Heart left ventricle (tissue), 13 donors: ENCODE results near the gene WDR33.

Source experiments
- CTCF ChIP-seq, 12 donors: fragments of 200-600 bp; sonication (generic) in 4 of 12; IDR thresholded peaks; one replicate each; pipeline versions ENCODE4 v1.5.0 to v1.8.0; 2018 to 2022; ENCODE audit warnings: antibody characterized with exemption in 12 of 12, mild to moderate bottlenecking in 5 of 12
- POLR2A ChIP-seq, 2 donors: fragments of 450-650 bp; IDR thresholded peaks; one replicate each; pipeline ENCODE4 v1.6.1; 2017; ENCODE audit warnings: antibody characterized with exemption in 2 of 2, mild to moderate bottlenecking in 2 of 2, moderate library complexity in 2 of 2
- donor health status: ischemic (EF 13 %, LVEDD 7.1; RV severe dilation, severe dysfunction).
- donor health status: DM: no; HTN: yes; CAD: no.
- donor health status: DM: no; HTN: no; CAD: no.
- donor health status: ischemic (EF 25% LVEDD 6.9; RV normal size, moderate dysfunction).
- donor health status: ischemic (EF 25% LVEDD 5.7; RV mildly dilated, moderate dysfunction).
- donor health status: ischemic (EF 35%, LVEDD 5.7; RV mildly dilated, moderate dysfunction).
- donor health status: nonischemic (EF 11% LVEDD 7.7; RV severe dilation, severe dysfunction).
- donor health status: DM: yes; HTN: yes; CAD: no.
- donor health status: PGD.
- donor health status: ischemic (EF 29% LVEDD 5.4; RV normal size, mild dysfunction).
- donor health status: nonischemic (EF 23%, LVEDD 6.1; RV moderate dilation, normal function).

DNA sequence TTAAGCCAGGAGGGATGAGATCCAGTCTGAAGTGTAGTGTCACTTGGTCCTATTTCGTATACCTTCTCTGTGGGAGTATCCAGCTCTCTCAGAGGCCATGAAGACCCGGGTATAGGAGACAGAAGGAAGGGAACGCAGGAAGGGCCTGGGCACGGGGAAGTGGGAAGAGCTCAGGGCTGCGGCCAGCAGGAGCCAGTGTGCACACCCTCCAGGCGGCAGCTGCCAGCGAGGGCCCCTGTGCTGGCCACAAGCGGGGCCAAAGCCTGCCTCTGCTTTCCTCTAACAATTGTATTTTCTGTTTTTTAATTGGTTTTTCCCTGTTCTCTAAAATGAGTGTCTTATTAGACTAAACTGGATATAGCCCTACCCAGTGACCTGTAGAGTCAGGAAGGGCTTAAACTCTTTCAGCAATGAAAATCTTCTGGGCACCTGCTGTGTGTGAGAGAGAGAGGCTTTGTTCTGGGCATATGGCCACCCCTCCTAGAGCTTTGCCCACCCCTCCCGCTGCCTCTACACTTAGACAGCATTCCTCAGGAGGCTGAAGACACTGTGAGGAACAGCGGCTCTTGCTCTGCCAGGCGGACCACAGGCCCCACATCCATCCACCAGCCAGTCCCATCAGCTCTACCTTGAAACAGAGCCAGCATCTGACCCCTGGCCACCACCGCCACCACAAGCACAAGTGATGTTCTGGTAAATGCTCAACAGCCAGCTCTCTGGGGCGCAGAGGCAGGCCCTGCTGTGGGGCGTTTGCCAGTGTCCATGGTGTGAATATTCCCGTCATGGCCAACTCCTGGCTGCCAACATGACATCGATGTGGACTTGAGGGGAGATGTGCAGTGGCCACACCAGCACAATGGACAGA lies 155.5 kb downstream of the WDR33 start:
- no peak for TF ChIP-seq CTCF (IDR thresholded peaks at IDR 0.05)
- no peak for TF ChIP-seq POLR2A (IDR thresholded peaks at IDR 0.05)
